Measurements from ENCODE around the gene LRMDA.

LRMDA gene

GRCh38 chr10:75450644-75451640, 19.5 kb downstream of the LRMDA start:
- Histone ChIP-seq H3K4me3 (ENCODE audit: low read length) (no peak overlapping the region), H2AK5ac (ENCODE audit: low read length) (no peak overlapping the region), H4K8ac (ENCODE audit: low read depth, low read length) (no peak overlapping the region), H4K5ac (ENCODE audit: low read length) (no peak overlapping the region), H3K27me3 (ENCODE audit: insufficient read depth, low read length, poor library complexity) (peaks cover 5% of the 10 kb centered on the region), H2BK15ac (replicated peaks; ENCODE audit: low read depth) (no peak overlapping the region), H3K36me3 (ENCODE audit: control insufficient read depth, insufficient read depth, low read length) (no peaks in the 10 kb centered on the region), H3K9ac (ENCODE audit: low read length) (no peak overlapping the region), H3K4me2 (ENCODE audit: low read length) (no peak overlapping the region), H3K4me1 (ENCODE audit: control insufficient read depth, low read depth, low read length) (peaks cover 10% of the 10 kb centered on the region), H3K79me2 (ENCODE audit: control insufficient read depth, insufficient read depth, low read length) (no peaks in the 10 kb centered on the region), H2BK120ac (ENCODE audit: low read depth, low read length) (no peak overlapping the region), H3K56ac (ENCODE audit: low read length) (no peak overlapping the region), H3K4ac (ENCODE audit: low read depth, low read length) (no peak overlapping the region), H3K23ac (ENCODE audit: low read length) (no peak overlapping the region), H2BK5ac (ENCODE audit: low read length) (no peak overlapping the region), H3K27ac (ENCODE audit: low read depth, low read length) (no peak overlapping the region), H3K79me1 (ENCODE audit: low read length) (no peaks in the 10 kb centered on the region), H3K18ac (ENCODE audit: low read length) (no peak overlapping the region)
- WGBS (ENCODE audit: extremely low coverage, insufficient coverage, low lambda C conversion rate), result no CpG with 5 or more reads among the region's 18 CpGs
- no peak for DNase-seq

DNA sequence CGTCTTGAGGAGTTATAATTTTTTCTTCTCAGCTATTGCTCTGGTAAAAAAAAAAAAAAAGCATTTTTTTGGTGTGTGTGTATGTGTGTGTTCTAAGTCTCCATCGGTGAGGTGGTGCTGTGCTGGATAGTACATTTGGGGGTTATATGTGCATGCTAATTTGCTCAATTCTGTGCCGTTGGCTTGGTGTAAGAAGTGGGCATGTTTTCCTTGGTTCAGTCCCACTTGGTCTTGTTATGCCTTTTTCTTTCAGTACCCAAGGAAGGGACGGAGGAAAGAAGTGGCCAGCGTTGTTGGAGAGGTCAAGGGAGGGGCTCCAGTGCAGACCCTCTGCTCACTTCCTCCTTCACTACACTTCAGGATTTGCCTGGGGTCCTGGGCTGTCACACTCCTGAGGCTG, 20.4 kb downstream of the LRMDA start:
- Histone ChIP-seq H3K79me2 (ENCODE audit: control insufficient read depth, insufficient read depth, low read length) (no peaks in the 10 kb centered on the region), H3K27me3 (ENCODE audit: insufficient read depth, low read length, poor library complexity) (peaks cover 5% of the 10 kb centered on the region), H3K9ac (ENCODE audit: low read length) (no peak overlapping the region)

DNA sequence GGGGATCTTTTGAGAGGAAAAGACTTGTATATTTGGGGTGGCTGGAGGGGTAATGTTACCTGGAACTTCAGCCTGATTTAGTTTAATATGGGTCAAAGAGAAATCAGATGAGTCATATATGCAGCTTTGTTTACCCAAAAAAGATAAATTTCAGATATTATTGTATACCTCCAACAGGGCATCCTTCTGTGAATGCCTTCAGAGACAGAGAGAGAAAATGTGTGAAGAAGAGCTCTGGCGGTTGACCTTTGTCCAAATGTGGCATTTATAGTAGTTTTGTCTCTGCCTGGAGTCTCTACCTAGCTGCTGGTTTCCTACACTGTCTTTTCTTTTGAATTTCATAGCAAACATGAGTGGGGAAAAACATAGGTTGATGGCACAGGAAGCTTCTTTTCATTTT, 21.6 kb downstream of the LRMDA start:
- no peak for DNase-seq
- Histone ChIP-seq H2BK5ac (ENCODE audit: low read length) (no peak overlapping the region), H3K56ac (ENCODE audit: low read length) (no peak overlapping the region), H4K8ac (ENCODE audit: low read depth, low read length) (no peak overlapping the region), H3K18ac (ENCODE audit: low read length) (no peak overlapping the region), H3K36me3 (ENCODE audit: control insufficient read depth, insufficient read depth, low read length) (no peaks in the 10 kb centered on the region), H3K23ac (ENCODE audit: low read length) (no peak overlapping the region), H2BK15ac (replicated peaks; ENCODE audit: low read depth) (no peak overlapping the region), H3K27me3 (ENCODE audit: insufficient read depth, low read length, poor library complexity) (peaks cover 5% of the 10 kb centered on the region), H2BK120ac (ENCODE audit: low read depth, low read length) (no peak overlapping the region), H3K9ac (ENCODE audit: low read length) (no peak overlapping the region), H3K4me1 (ENCODE audit: control insufficient read depth, low read depth, low read length) (peaks cover 18% of the 10 kb centered on the region), H3K4ac (ENCODE audit: low read depth, low read length) (no peak overlapping the region), H4K5ac (ENCODE audit: low read length) (no peak overlapping the region), H3K79me2 (ENCODE audit: control insufficient read depth, insufficient read depth, low read length) (no peaks in the 10 kb centered on the region), H2AK5ac (ENCODE audit: low read length) (no peak overlapping the region), H3K4me2 (ENCODE audit: low read length) (no peak overlapping the region), H3K4me3 (ENCODE audit: low read length) (no peak overlapping the region), H3K79me1 (ENCODE audit: low read length) (no peaks in the 10 kb centered on the region), H3K27ac (ENCODE audit: low read depth, low read length) (no peak overlapping the region)
- WGBS (ENCODE audit: extremely low coverage, insufficient coverage, low lambda C conversion rate), result no CpG with 5 or more reads among the region's 1 CpG

More for the DNA sequence above, 20.4 kb downstream of the LRMDA start:
- Histone ChIP-seq H3K23ac (ENCODE audit: low read length) (no peak overlapping the region), H3K36me3 (ENCODE audit: control insufficient read depth, insufficient read depth, low read length) (no peaks in the 10 kb centered on the region), H3K4me1 (ENCODE audit: control insufficient read depth, low read depth, low read length) (peaks cover 10% of the 10 kb centered on the region), H2BK5ac (ENCODE audit: low read length) (no peak overlapping the region), H4K8ac (ENCODE audit: low read depth, low read length) (no peak overlapping the region), H3K4me2 (ENCODE audit: low read length) (no peak overlapping the region), H3K56ac (ENCODE audit: low read length) (no peak overlapping the region), H2AK5ac (ENCODE audit: low read length) (no peak overlapping the region), H3K18ac (ENCODE audit: low read length) (no peak overlapping the region), H2BK15ac (replicated peaks; ENCODE audit: low read depth) (no peak overlapping the region), H3K4ac (ENCODE audit: low read depth, low read length) (no peak overlapping the region), H3K27ac (ENCODE audit: low read depth, low read length) (no peak overlapping the region), H4K5ac (ENCODE audit: low read length) (no peak overlapping the region), H3K79me1 (ENCODE audit: low read length) (no peaks in the 10 kb centered on the region), H2BK120ac (ENCODE audit: low read depth, low read length) (no peak overlapping the region), H3K4me3 (ENCODE audit: low read length) (no peak overlapping the region)
- WGBS (ENCODE audit: extremely low coverage, insufficient coverage, low lambda C conversion rate), result no CpG with 5 or more reads among the region's 5 CpGs
- DNase-seq, result no peak

- no peak overlapping the region for H3K27ac ChIP-seq (ENCODE audit: low read depth, low read length)
- H3K4ac ChIP-seq (ENCODE audit: low read depth, low read length), result no peak overlapping the region
- H3K4me2 ChIP-seq (ENCODE audit: low read length), result no peak overlapping the region
- H3K9ac ChIP-seq (ENCODE audit: low read length), result no peak overlapping the region
- no peaks in the 10 kb centered on the region for H3K36me3 ChIP-seq (ENCODE audit: control insufficient read depth, insufficient read depth, low read length)
- no peak overlapping the region for H3K56ac ChIP-seq (ENCODE audit: low read length)
- no peak overlapping the region for H4K5ac ChIP-seq (ENCODE audit: low read length)
- no peak overlapping the region for H2AK5ac ChIP-seq (ENCODE audit: low read length)
- H3K23ac ChIP-seq (ENCODE audit: low read length), result no peak overlapping the region
- H3K4me3 ChIP-seq (ENCODE audit: low read length), result no peak overlapping the region
- H2BK5ac ChIP-seq (ENCODE audit: low read length), result no peak overlapping the region
- no peak overlapping the region for H2BK120ac ChIP-seq (ENCODE audit: low read depth, low read length)
- no CpG with 5 or more reads among the region's 9 CpGs for WGBS (ENCODE audit: extremely low coverage, insufficient coverage, low lambda C conversion rate)
- no peak overlapping the region for H2BK15ac ChIP-seq (replicated peaks; ENCODE audit: low read depth)
- H3K79me2 ChIP-seq (ENCODE audit: control insufficient read depth, insufficient read depth, low read length), result no peaks in the 10 kb centered on the region
- H3K27me3 ChIP-seq (ENCODE audit: insufficient read depth, low read length, poor library complexity), result peaks cover 5% of the 10 kb centered on the region
- H4K8ac ChIP-seq (ENCODE audit: low read depth, low read length), result no peak overlapping the region
- no peak for DNase-seq
- H3K18ac ChIP-seq (ENCODE audit: low read length), result no peak overlapping the region
- H3K4me1 ChIP-seq (ENCODE audit: control insufficient read depth, low read depth, low read length), result peaks cover 14% of the 10 kb centered on the region
- no peaks in the 10 kb centered on the region for H3K79me1 ChIP-seq (ENCODE audit: low read length)
Observed at GRCh38 chr10:75456122-75456521, 24.7 kb downstream of the LRMDA start.

GRCh38 chr10:75460059-75460458, 28.6 kb downstream of the LRMDA start:
- no peak overlapping the region for H2BK5ac ChIP-seq (ENCODE audit: low read length)
- no peak overlapping the region for H4K5ac ChIP-seq (ENCODE audit: low read length)
- H3K4ac ChIP-seq (ENCODE audit: low read depth, low read length), result no peak overlapping the region
- no peaks in the 10 kb centered on the region for H3K36me3 ChIP-seq (ENCODE audit: control insufficient read depth, insufficient read depth, low read length)
- no peak overlapping the region for H3K9ac ChIP-seq (ENCODE audit: low read length)
- no peaks in the 10 kb centered on the region for H3K79me2 ChIP-seq (ENCODE audit: control insufficient read depth, insufficient read depth, low read length)
- H3K23ac ChIP-seq (ENCODE audit: low read length), result no peak overlapping the region
- H3K4me1 ChIP-seq (ENCODE audit: control insufficient read depth, low read depth, low read length), result peaks cover 10% of the 10 kb centered on the region
- H2AK5ac ChIP-seq (ENCODE audit: low read length), result no peak overlapping the region
- no peak overlapping the region for H2BK120ac ChIP-seq (ENCODE audit: low read depth, low read length)
- no peak overlapping the region for H2BK15ac ChIP-seq (replicated peaks; ENCODE audit: low read depth)
- no peaks in the 10 kb centered on the region for H3K27me3 ChIP-seq (ENCODE audit: insufficient read depth, low read length, poor library complexity)
- WGBS (ENCODE audit: extremely low coverage, insufficient coverage, low lambda C conversion rate), result 100% methylated on average over 1 of the region's 1 CpG
- H3K79me1 ChIP-seq (ENCODE audit: low read length), result no peaks in the 10 kb centered on the region
- no peak overlapping the region for H3K4me3 ChIP-seq (ENCODE audit: low read length)
- H3K27ac ChIP-seq (ENCODE audit: low read depth, low read length), result no peak overlapping the region
- no peak overlapping the region for H3K56ac ChIP-seq (ENCODE audit: low read length)
- H4K8ac ChIP-seq (ENCODE audit: low read depth, low read length), result no peak overlapping the region
- DNase-seq, result no peak
- H3K4me2 ChIP-seq (ENCODE audit: low read length), result no peak overlapping the region
- H3K18ac ChIP-seq (ENCODE audit: low read length), result no peak overlapping the region
